IPS-NIHi7 (cell line): ENCODE measurements around the gene ALG8.
"Not testable (repeated sequence)": the region's sequence is repeated elsewhere in the genome, so short reads cannot be mapped to it uniquely, and the experiment has no call there.

Source experiments
- DNase-seq: peaks from one replicate; pipeline ENCODE4 v3.0.0; 2012; ENCODE audit warnings: mixed read lengths; ENCODE audit errors: extremely low spot score

ALG8 gene

DNA sequence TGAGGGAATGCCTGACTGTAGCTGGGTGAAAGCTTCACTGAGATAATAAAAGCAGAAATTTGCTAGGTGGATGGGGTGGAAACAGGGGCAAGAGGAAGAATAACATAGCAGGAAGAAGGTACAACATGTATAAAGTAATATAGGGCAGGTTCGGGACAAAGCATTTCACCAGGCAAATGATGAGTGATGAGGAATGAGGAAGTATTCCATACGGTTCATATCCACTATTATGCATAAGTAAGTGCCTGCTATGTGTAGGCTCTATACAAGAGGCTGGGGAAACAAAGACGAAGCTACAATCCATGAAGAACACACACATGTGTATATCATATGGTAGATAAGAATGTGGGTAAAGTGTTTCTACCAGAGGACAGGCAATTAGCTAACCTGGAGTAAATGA is 67.7 kb downstream of the ALG8 start:
- DNase-seq: no peak

DNA sequence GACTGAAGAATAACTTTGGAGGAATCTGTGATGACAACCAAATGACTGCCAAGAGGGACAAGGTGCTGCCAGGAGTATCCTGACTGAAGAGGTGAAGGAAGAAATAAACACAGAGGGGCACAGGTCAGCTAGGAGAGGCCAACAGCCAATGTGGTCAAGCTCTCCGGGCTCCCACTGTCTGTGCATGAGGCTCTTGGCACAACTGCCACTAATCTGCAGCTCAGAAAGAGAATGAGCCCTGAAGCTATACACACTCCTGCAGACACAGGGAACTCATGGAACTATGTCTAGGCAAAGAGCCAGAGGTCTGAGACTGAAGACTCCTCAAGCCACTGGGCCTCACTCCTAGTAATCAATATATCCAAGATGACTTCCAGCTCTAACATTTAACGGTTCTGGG is 68.8 kb downstream of the ALG8 start:
- no peak for DNase-seq

DNA sequence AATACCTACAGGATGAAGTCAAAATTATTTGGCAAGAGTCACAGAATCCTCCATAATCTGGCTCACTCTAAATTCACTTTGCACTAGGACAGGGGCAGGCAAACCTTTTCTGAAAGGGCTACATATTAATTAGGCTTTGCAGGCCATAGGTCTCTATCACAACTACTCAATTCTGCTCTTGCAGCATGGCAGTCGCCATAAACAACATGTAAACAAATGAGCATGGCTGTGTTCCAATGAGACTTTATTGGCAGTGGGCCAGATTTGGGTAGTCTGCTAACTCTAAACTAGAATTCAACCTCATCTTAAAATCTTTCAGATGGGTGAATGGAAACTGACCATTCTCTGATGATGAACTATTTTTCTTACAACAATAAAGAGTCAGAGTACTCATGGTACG is 70.0 kb downstream of the ALG8 start:
- no peak for DNase-seq

DNA sequence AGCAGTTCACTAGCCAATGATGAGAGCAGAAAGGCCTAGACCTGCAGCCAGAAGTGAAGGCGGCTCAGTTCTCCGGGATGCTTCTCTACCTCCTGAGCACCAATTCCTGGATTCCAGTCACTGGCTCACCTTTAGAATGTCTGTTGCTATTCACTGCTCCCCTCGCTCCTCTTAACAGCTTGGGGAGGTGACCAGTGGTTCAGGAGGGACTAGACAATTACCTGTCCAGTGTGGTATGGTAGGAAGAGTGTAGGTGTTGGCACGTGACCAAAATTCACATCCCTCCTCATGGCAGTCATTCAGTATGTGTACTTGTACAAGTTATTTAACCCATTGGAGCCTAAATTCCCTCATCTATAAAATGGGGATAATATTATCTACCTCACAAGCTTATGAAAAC is 71.7 kb downstream of the ALG8 start:
- no peak for DNase-seq

DNA sequence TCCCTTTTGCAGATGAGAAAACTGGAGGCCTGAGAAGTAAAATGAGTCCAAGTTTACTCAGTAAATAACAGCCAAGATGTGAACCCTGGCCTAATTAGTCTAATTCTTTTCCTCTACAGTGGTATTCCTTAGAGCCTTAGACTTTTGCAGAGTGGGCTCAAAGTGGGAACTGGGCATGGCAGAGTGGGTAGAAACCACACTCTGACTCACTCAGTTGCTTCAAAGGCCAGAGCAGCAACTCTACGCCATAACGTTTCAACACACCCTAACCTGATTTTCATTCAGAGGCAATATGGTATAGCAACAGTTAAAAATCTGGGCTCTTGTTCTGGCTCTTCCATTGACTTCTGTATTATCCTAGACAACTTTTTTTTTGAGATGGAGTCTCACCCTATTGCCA is 73.0 kb downstream of the ALG8 start:
- DNase-seq: no peak

DNA sequence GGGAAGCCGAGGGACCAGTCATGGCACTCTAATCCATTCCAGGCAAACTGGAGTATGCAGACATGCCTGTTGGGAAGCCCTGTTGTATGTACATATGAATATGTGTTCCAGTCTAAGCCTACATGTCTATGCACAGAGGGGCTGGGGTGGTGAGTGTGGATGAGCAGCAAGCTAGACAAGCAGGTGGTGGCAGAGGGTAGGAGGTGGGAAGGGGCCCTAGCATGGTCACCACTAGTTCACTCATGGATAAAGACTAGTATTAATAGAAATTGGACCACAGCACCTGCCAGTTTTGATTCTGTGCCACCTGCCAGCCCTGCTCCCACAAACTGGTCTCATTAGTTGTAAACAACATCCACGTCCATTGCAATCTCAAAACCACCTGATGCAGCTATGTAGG is 74.2 kb downstream of the ALG8 start:
- DNase-seq: no peak

DNA sequence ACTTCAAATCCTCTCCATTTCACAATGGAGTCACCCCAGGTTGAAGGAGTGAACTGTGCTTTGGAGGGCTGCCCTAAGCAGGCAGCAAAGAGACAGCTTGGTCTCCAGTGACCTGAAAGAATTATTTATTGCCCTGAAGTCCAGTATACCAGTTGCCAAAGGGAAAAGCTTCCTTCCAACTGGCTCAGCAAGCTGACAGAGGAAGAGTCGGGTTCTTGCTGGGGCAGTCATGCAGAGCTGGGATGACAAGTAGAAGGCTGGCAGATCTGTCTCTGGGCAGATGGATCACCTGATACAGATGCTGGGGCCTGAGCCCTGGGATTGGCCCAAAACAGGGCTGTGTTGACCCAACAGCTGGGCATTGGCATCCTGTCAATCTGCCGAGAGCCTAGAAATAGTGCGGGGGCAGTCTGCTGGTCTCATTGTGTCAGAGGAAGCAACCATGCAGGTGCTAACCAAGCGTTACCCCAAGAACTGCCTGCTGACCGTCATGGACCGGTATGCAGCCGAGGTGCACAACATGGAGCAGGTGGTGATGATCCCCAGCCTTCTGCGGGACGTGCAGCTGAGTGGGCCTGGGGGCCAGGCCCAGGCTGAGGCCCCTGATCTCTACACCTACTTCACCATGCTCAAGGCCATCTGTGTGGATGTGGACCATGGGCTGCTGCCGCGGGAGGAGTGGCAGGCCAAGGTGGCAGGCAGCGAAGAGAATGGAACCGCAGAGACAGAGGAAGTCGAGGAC is 75.8 kb downstream of the ALG8 start, which contains the start of gene THRSP:
THRSP (plus strand) TSS at position 422 of the 742 bp plus-strand sequence; CDS start at position 443, 21 bp downstream.
- no peak for DNase-seq

DNA sequence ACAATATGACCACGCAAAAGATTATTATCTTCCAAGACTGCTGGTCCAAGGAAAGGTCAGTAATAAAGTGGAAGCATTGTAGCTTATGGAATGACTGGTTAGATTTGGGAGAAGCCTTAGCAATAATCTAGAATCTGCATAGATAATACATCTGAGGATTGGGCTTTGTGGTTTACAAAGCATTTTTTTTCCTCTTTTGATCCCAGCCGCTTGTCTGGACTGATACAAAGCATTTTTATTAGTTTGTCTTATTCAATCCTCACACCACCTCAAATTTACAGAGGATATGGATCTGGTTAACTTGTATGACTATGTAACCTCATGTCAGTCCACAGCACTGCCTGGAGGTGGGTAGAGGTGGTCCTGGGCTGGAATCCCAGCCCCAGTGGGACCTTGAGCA is 76.8 kb downstream of the ALG8 start:
- no peak for DNase-seq

DNA sequence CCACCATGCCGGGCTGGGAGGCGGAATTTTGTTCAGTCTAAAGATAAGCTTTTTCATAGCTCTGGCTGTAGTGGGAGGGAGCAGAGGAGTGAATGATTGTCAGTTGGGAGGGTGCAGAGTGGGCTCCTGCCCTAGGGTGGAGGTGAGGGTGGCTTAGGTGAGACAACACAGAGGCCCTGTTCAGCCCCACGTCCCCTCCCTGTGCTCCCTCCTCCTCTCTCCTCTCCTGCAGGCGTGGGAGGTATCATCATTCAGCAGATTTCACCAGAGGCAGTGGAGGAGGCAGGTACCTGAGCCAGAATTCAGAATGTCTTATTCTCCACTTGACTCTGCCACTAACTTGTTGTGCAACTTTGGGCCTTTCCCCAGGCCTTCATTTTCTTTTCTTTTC is 77.5 kb downstream of the ALG8 start:
- no peak for DNase-seq

DNA sequence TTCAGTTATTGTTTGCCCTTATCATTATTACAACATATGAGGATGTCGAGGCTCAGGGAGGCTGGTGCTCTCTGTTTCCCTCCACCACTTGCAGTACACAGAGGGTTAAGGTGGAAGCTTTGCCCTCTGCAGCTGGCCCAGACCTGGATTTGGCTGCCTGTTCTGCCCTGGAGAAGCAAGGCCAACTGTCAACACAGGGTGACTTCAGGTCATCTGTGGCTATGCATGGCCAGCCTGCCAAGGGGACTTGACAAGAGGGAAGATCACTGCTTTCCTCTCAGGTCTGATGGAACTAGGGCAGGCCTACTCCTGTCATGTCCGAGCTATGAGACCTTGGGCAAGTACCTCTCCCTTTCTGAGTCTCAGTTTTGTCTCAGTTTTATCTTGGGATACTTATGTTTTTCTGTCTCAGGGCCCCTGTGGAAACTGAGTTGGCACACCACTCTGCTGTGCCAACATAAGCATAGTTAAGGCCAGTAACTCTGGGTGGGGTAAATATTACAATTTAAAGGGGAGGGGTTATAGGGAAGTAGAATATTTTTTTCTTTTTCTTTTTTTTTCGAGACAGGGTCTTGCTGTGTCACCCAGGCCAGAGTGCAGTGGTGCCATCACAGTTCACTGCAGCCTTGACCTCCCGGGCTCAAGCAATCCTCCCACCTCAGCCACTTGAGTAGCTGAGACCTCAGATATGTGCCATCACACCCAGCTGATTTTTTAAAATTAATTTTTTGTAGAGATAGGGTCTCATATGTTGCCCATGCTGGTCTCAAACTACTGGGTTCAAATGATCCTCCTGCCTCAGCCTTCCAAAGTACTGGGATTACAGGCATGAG is 78.1 kb downstream of the ALG8 start:
- no peak for DNase-seq

DNA sequence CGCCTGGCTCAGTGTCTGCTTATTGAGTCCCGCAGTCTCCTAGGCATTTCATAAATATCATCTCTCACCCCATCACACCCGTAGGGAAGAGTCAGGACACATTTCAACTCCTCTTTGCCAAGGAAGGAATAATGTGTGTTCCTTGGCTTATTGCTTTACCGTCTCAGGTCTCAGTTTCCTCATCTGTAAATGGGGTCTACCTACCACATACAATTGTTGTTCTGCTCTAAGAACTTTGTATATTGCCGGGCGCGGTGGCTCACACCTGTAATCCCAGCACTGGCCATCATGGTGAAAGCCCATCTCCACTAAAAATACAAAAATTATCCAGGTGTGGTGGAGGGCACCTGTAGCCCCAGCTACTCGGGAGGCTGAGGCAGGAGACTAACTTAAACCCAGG is 78.9 kb downstream of the ALG8 start:
- no peak for DNase-seq

DNA sequence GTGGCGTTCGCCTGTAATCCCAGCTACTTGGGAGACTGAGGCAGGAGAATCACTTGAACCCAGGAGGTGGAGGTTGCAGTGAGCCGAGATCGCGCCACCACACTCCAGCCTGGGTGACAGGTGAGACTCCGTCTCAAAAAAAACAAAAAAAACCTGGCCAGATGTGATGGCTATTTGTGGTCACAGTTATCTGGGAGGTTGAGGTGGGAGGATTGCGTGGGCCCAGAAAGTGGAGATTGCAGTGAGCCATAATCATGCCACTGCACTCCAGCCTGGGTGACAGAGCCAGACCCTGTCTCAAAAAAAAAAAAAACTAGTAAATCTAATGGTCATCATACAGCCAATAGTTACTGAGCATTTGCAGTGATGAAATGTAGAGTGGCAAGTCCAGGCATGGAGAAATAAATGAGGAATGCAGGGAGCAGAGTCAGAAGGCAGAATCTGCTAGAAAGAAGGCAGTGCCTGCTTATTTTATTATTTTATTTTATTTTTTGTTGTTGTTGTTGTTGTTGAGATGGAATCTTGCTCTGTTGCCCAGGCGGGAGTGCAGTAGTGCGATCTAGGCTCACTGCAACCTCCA is 79.6 kb downstream of the ALG8 start:
- DNase-seq: not testable (repeated sequence)

DNA sequence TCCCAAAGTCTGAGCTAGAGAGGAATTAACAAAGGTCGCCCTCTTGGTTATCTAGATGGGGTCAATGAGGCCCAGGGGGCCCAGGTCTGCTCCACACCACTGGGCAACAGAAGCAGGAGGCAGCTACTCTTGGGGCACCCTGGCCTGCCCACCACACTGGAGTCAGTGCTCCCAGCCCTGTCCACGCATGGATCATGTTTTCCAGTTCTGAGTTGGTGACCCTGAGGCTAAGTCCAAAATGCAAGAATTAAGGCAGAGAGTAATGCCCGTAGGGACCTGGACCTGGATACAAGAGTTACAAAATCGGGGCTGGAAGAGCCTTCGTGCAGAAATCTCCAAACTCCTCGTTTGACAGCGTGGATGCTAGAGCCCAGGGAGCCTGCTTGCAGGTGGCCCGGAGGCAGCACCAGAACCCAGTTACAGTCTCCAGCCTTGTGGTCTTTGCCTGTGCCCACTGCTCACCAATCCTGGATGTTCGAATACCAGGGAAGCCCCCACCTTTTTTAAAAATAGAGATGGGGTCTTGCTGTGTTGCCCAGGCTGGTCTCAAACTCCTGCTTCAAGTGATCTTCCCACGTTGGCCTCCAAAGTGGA is 81.9 kb downstream of the ALG8 start:
- no peak for DNase-seq

DNA sequence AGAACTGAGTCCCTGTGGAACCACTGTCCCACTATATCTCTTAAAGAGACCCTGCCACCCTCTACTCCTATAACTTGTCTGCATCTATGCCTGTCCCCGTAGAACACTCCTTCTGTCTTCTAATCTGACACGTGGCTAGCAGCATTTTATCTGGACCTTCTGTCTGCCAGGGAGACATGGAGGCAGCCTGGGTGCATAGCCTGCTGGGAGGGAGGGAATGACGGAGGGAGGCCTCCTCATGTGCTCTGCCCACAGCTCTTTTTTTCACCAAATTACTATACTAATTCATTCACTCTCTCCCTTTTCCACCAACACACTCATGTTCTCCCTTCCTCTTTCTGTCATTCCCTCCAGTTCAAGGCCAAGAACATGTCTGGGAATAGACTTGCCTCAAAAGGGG is 83.3 kb downstream of the ALG8 start:
- DNase-seq: no peak

DNA sequence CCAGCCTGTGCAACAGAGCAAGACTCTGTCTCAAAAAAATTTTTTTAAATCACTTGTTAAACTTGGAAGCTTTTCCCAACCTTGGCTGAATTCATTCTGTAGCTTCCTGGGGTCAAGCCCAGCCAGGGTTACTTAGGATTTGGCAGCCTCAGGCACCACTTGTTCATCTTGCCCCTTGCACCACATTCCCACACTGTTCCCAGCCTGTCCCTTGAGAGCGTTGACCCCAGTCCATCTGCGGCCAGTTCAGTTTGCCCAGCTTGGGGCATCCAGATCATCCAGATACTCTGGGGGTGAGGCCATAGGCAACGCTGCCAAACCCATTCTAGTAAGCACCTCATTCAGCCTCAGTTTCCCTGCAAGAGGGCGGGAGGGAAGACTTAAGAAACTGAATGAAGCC is 84.5 kb downstream of the ALG8 start:
- no peak for DNase-seq

DNA sequence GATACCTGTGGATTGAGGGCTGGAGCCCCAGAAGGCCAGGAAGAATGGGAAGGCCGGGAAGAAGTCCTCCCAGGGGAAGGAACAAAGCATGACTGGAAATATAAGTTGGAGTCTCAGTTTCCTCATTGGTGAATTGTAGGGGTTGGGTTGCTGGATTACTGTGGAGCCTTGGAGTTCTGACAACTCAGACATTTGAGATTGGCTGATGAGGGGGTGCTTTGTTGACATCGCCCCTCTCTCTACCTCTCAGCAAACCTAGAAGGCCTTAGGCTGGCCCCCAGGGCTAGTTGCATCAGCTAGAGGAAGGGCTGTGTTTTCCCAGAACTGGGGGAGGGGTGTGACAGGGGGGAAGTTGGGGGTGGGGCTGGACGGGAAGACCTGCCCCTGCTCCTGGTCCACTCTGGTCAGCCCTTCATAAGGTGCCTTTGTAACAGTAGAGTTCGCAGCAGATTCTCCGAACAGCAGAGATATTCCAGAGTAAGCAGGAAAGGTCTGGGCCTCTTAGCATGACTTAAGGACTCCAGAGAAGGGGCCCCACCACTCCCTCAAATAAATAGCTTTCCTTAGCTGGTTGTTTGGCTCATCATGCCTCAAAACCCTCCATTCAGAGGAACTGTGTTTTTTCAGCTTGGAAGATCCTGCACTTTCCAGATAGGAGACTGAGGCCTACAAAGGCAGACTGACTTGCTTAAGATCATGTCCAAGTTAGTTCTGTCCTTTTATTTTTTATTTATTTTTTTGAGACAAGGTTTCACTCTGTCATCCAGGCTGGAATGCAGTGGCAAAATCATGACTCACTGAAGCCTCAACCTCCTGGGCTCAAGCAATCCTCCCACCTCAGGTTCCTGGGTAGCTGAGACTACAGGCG is 88.2 kb downstream of the ALG8 start:
- DNase-seq: peak; percentile 76
